GM12872 (cell line): Measurements from ENCODE around the gene B3GAT3.

ENCODE experiments used
- TF ChIP-seq, protein P1 (sequence below): IDR thresholded peaks from 3 replicates; pipeline ENCODE4 v1.5.1; 2011; ENCODE audit warnings: low read depth, mild to moderate bottlenecking, low read length, moderate library complexity; ENCODE audit not compliant: insufficient read depth

The B3GAT3 gene

DNA sequence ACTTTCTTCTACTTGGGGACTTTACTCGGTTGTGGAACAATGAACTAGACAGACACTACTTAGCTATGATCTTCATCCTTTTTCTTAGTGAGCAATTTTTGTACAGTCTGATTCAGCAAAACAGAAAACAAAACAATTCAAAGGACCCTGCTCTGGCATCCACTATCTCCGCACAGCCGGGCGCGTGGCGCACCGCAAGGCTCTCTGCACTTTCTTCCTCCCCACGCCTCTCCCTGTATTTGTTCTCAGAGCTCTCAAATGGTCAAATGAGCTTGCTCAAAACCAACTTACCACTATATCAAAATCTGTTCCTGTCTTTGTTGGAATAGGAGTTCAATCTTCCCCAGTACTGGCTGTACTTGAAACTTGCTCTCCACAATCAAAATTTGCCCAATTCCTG is 55.5 kb downstream of the B3GAT3 start:
- TF ChIP-seq, protein P1, sequence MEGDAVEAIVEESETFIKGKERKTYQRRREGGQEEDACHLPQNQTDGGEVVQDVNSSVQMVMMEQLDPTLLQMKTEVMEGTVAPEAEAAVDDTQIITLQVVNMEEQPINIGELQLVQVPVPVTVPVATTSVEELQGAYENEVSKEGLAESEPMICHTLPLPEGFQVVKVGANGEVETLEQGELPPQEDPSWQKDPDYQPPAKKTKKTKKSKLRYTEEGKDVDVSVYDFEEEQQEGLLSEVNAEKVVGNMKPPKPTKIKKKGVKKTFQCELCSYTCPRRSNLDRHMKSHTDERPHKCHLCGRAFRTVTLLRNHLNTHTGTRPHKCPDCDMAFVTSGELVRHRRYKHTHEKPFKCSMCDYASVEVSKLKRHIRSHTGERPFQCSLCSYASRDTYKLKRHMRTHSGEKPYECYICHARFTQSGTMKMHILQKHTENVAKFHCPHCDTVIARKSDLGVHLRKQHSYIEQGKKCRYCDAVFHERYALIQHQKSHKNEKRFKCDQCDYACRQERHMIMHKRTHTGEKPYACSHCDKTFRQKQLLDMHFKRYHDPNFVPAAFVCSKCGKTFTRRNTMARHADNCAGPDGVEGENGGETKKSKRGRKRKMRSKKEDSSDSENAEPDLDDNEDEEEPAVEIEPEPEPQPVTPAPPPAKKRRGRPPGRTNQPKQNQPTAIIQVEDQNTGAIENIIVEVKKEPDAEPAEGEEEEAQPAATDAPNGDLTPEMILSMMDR, result no peak
